B cell (primary cell): Measurements from ENCODE around the gene FIZ1. TPM values are rescaled to one million over a fixed set of nuclear protein-coding genes. Genes with fewer than 3 reads are reported as not detected.

ENCODE experiments used
- ATAC-seq: fragments of 200-7000 bp; cut with Tn5 transposase; one replicate; pipeline ENCODE4 v1.10.0; 2021; ENCODE audit warnings: low read depth, mild to moderate bottlenecking, moderate number of reproducible peaks, moderate library complexity
- CTCF ChIA-PET: fragments of 350-600 bp; sonication (Branson Sonifier 250); formaldehyde crosslinking; loops from one replicate; lab custom pipeline; 2021; ENCODE audit warnings: antibody characterized with exemption, inconsistent platforms; lab: Charles Lee
- POLR2A ChIA-PET: fragments of 350-600 bp; sonication (Branson Sonifier 250); formaldehyde crosslinking; loops from one replicate; lab custom pipeline; 2021; ENCODE audit warnings: antibody characterized with exemption; lab: Charles Lee
- DNase-seq: peaks from one replicate; pipeline ENCODE4 v3.0.0; 2013
- H2AFZ ChIP-seq: 2 replicates; pipeline ENCODE4 v1.6.1; 2012; ENCODE audit warnings: mild to moderate bottlenecking, low read depth, low read length; ENCODE audit not compliant: insufficient read depth, poor library complexity, severe bottlenecking
- H3K27ac ChIP-seq, 2 donors: 1 replicate in 1 of 2; 2 replicates in 1 of 2; pipeline ENCODE4 v1.5.1; 2012 to 2013; ENCODE audit warnings: low read length in 2 of 2, mild to moderate bottlenecking in 2 of 2, moderate library complexity in 1 of 2
- H3K27me3 ChIP-seq, 4 experiments: fragments of 200-600 bp in 1 of 4; sonication (generic) in 1 of 4; replicated peaks in 1 of 4; 1 replicate in 2 of 4; 2 replicates in 2 of 4; pipeline versions ENCODE4 v1.6.1 to v1.7.0; 2013 to 2016; ENCODE audit warnings: low read length in 3 of 4, mild to moderate bottlenecking in 2 of 4, mixed read lengths in 1 of 4, moderate library complexity in 1 of 4; ENCODE audit not compliant: insufficient read depth in 4 of 4, control insufficient read depth in 3 of 4; ENCODE audit errors: control extremely low read depth in 1 of 4
- H3K36me3 ChIP-seq, 2 experiments: replicated peaks in 1 of 2; 1 replicate in 1 of 2; 2 replicates in 1 of 2; pipeline versions ENCODE4 v1.6.1 to v1.7.1; 2013; ENCODE audit warnings: low read length in 1 of 2; ENCODE audit not compliant: insufficient read depth in 2 of 2, control insufficient read depth in 1 of 2; ENCODE audit errors: control extremely low read depth in 1 of 2, extremely low read depth in 1 of 2
- H3K4me1 ChIP-seq, 2 donors: fragments of 200-600 bp in 1 of 2; sonication (generic) in 1 of 2; 1 replicate in 1 of 2; 2 replicates in 1 of 2; pipeline versions ENCODE4 v1.5.1 to v1.6.1; 2013 to 2017; ENCODE audit warnings: low read length in 2 of 2; ENCODE audit not compliant: control insufficient read depth in 2 of 2, insufficient read depth in 2 of 2
- H3K4me2 ChIP-seq: replicated peaks from 2 replicates; pipeline ENCODE3; 2012; ENCODE audit warnings: mild to moderate bottlenecking, low read depth, low read length; ENCODE audit not compliant: poor library complexity, severe bottlenecking
- H3K4me3 ChIP-seq, 5 experiments: fragments of 200-600 bp in 1 of 5; sonication (generic) in 1 of 5; 1 replicate in 3 of 5; 2 replicates in 2 of 5; pipeline versions ENCODE4 v1.5.1 to v1.7.0; 2011 to 2016; ENCODE audit warnings: low read length in 4 of 5, mild to moderate bottlenecking in 4 of 5, low read depth in 2 of 5, control low read depth in 1 of 5, moderate library complexity in 1 of 5; ENCODE audit not compliant: insufficient read depth in 1 of 5; ENCODE audit errors: control extremely low read depth in 1 of 5, extremely low read depth in 1 of 5
- H3K79me2 ChIP-seq: fragments of 200-600 bp; sonication (generic); one replicate; pipeline ENCODE4 v1.6.0; 2016; ENCODE audit warnings: low read length; ENCODE audit not compliant: control insufficient read depth, insufficient read depth
- H3K9ac ChIP-seq: fragments of 200-600 bp; sonication (generic); 2 replicates; pipeline ENCODE4 v1.6.1; 2017; ENCODE audit warnings: mild to moderate bottlenecking, low read length, moderate library complexity
- H3K9me3 ChIP-seq, 3 donors: one replicate each; pipeline versions ENCODE4 v1.6.1 to v1.7.1; 2013; ENCODE audit warnings: low read length in 2 of 3; ENCODE audit not compliant: control insufficient read depth in 2 of 3, insufficient read depth in 1 of 3; ENCODE audit errors: control extremely low read depth in 1 of 3
- H4K20me1 ChIP-seq: 2 replicates; pipeline ENCODE4 v1.6.0; 2012; ENCODE audit warnings: mild to moderate bottlenecking, low read length; ENCODE audit not compliant: insufficient read depth, control insufficient read depth, poor library complexity, severe bottlenecking
- H3K27ac Mint-ChIP-seq: one replicate; pipeline ENCODE4 v1.8.0; 2021; ENCODE audit warnings: mixed read lengths
- H3K27me3 Mint-ChIP-seq: one replicate; pipeline ENCODE4 v1.8.0; 2021; ENCODE audit warnings: mixed read lengths
- H3K4me1 Mint-ChIP-seq: one replicate; pipeline ENCODE4 v1.8.0; 2021; ENCODE audit warnings: mixed read lengths
- H3K4me3 Mint-ChIP-seq: one replicate; pipeline ENCODE4 v1.8.0; 2021; ENCODE audit warnings: mixed read lengths
- H3K9me3 Mint-ChIP-seq: one replicate; pipeline ENCODE4 v1.8.0; 2022; ENCODE audit warnings: mixed read lengths; ENCODE audit not compliant: insufficient read depth
- EZH2 ChIP-seq: IDR thresholded peaks from 2 replicates; pipeline ENCODE4 v1.6.1; 2012; ENCODE audit warnings: borderline replicate concordance, low read depth, mild to moderate bottlenecking, moderate library complexity, low read length; ENCODE audit not compliant: insufficient read depth, poor library complexity, severe bottlenecking
- WGBS: methylation state at CpG from one replicate; pipeline ENCODE4 v1.1.5; 2013; ENCODE audit warnings: missing lambda C conversion rate; ENCODE audit not compliant: insufficient coverage; 5-methylcytosine and 5-hydroxymethylcytosine counted together
- intact Hi-C: fragments of 100-400 bp; cut with micrococcal nuclease; formaldehyde crosslinking; loops from one replicate; pipeline ENCODE4 v1.10.0; 2022
- polyA plus RNA-seq: library from polyadenylated mRNA; depleted of rRNA; stranded (reverse); fragments of >200 nt; gene quantifications from 2 replicates; pipeline ENCODE4 v1.2.3, GENCODE V29; 2012
- total RNA-seq, 2 donors: library from RNA; stranded (reverse); fragments of 120-200 nt in 1 of 2; gene quantifications; 1 replicate in 1 of 2; 2 replicates in 1 of 2; pipeline versions ENCODE4 v1.2.3 to v1.2.4, GENCODE V29; 2013 to 2022
- TF ChIP-seq, protein P1 (sequence below): fragments of 200-600 bp; IDR thresholded peaks from one replicate; pipeline ENCODE4 v1.8.0; 2022; ENCODE audit warnings: antibody characterized with exemption, mild to moderate bottlenecking

Gene FIZ1
- total and polyA plus RNA-seq, 2 donors (not counting 1 experiment from before 2014, with no cell fraction given) = 8.0 to 26.4 TPM

DNA sequence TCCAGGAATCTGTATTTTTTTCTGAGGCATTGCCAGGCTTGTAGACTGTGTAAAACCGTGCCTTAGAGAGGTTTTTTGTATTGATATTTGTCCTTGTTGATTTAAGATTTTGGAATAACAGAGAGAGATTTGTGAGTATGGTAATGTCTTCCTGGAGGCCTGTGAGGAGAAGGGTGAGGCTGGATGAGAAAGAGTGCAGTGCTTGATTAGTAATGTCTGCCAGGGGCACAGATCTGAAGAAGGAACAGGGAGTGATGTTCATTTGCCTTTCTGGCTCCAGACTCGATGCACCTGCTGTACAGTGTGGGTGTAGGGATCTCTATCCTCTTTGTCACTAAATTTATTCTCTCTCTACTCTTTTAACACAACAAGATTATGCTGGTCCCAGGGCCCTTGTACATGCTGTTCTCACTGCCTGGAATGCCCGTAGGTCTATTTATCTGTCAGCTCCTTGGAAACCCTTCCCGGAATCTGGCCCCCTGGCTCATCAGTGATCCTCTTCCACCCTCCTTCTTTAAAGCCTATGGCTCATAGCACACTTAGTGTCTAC, 4.2 kb downstream of the FIZ1 start:
- no peak overlapping the region for H3K9ac ChIP-seq
- DNase-seq = no peak
- Mint-ChIP-seq H3K4me3 (no peak overlapping the region), H3K27me3 (no peaks in the 10 kb centered on the region), H3K9me3 (no peaks in the 10 kb centered on the region), H3K27ac (no peak overlapping the region), H3K4me1 (peaks cover 5% of the 10 kb centered on the region)
- intact Hi-C loops = loop anchor here (5.0 kb wide), 1 partner anchor 188 kb away; the partner anchor contains the start of gene UBE2S
- H3K9me3 ChIP-seq = peaks cover 0 to 5% (median 0%) of the 10 kb centered on the region in 3 donors
- H3K27ac ChIP-seq = no peak overlapping the region
- 97% methylated on average over 3 of the region's 4 CpGs for WGBS
- H3K4me3 ChIP-seq = no peak overlapping the region
- H3K27me3 ChIP-seq = no peaks in the 10 kb centered on the region
- H3K36me3 ChIP-seq = peaks cover 0 to 19% of the 10 kb centered on the region in 2 experiments
- TF ChIP-seq, protein P1, sequence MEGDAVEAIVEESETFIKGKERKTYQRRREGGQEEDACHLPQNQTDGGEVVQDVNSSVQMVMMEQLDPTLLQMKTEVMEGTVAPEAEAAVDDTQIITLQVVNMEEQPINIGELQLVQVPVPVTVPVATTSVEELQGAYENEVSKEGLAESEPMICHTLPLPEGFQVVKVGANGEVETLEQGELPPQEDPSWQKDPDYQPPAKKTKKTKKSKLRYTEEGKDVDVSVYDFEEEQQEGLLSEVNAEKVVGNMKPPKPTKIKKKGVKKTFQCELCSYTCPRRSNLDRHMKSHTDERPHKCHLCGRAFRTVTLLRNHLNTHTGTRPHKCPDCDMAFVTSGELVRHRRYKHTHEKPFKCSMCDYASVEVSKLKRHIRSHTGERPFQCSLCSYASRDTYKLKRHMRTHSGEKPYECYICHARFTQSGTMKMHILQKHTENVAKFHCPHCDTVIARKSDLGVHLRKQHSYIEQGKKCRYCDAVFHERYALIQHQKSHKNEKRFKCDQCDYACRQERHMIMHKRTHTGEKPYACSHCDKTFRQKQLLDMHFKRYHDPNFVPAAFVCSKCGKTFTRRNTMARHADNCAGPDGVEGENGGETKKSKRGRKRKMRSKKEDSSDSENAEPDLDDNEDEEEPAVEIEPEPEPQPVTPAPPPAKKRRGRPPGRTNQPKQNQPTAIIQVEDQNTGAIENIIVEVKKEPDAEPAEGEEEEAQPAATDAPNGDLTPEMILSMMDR = no peak
- no peak for TF ChIP-seq EZH2
- H3K79me2 ChIP-seq = no peaks in the 10 kb centered on the region
- ChIA-PET CTCF (interaction anchor here (1.9 kb wide), 1 partner anchor 11 kb away, joined by 5 read pairs; no protein-coding TSS in a partner anchor), POLR2A (interaction anchor here (0.5 to 0.7 kb wide), 2 partner anchors 14 to 254 kb away, joined by 5 to 8 read pairs; partner anchors contain the start of gene ZNF579)
- no peaks in the 10 kb centered on the region for H4K20me1 ChIP-seq
- H3K4me2 ChIP-seq = no peak overlapping the region
- peaks cover 0 to 6% of the 10 kb centered on the region in 2 donors for H3K4me1 ChIP-seq
- ATAC-seq = no peak
- no peak overlapping the region for H2AFZ ChIP-seq

DNA sequence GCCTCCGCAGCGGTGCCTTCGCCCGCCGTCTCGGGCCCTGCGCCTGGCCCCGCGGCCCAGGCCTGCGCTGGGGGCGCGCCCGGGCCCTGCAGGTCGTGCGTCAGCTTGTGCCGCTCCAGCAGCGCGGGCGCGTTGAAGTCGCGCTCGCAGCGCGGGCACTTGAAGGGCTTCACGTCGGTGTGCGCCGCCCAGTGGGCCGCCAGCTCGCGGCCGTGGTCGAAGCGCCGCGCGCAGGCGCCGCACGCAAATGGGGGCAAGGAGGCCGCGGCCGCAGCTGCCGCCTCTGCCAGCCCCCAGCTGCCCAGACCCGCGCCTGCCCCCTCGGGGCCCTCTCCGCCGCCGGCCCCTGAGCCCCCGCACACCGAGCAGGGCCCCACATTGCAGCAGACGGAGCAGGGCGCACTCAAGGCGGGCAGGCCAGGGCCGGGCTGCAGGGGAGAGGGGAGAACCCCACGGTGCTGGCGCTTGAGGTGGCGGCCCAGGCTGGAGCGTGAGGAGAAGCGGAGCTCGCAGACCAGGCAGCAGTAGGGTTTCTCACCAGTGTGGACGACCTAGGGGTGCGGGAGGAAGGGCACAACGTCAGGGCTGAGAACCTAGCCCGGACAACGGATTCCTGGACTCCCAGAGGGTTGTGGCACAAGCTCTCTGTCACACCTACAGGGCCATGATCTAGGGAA, 6.1 kb downstream of the FIZ1 start:
- Mint-ChIP-seq H3K4me3 (no peak overlapping the region), H3K27ac (no peak overlapping the region), H3K27me3 (no peaks in the 10 kb centered on the region), H3K9me3 (no peaks in the 10 kb centered on the region), H3K4me1 (peaks cover 2% of the 10 kb centered on the region)
- CTCF ChIA-PET = no interaction called here
- Histone ChIP-seq H3K79me2 (no peaks in the 10 kb centered on the region), H3K36me3 (peaks cover 0 to 19% of the 10 kb centered on the region in 2 experiments), H3K4me2 (no peak overlapping the region), H3K27ac (no peak overlapping the region), H3K9me3 (no peaks in the 10 kb centered on the region), H3K4me1 (no peaks in the 10 kb centered on the region), H3K9ac (no peak overlapping the region), H2AFZ (no peak overlapping the region), H3K27me3 (no peaks in the 10 kb centered on the region), H3K4me3 (no peak overlapping the region), H4K20me1 (no peaks in the 10 kb centered on the region)
- POLR2A ChIA-PET = no interaction called here
- DNase-seq (peak; percentile 8), ATAC-seq (no peak)
- intact Hi-C loops = no loop called here
- whole genome bisulfite sequencing = 96% methylated on average over 68 of the region's 68 CpGs
- TF ChIP-seq, protein P1 = no peak
- no peak for TF ChIP-seq EZH2
